Left kidney (tissue), 8 donors: ENCODE data around the gene CDK10. TPM values are rescaled to one million over a fixed set of nuclear protein-coding genes. Genes with fewer than 3 reads are reported as not detected.

Experiments
- DNase-seq: peaks from one replicate; pipeline ENCODE4 v3.0.0-alpha.2; 2013
- long read RNA-seq, 8 donors: transcript quantifications; one replicate each; lab custom pipeline, GENCODE V29; 2026
- polyA plus RNA-seq: library from polyadenylated mRNA; unstranded; fragments of 120-200 nt; gene quantifications from one replicate; pipeline ENCODE4 v1.2.1, GENCODE V29; 2013; ENCODE audit not compliant: insufficient read length

CDK10 gene, protein sequence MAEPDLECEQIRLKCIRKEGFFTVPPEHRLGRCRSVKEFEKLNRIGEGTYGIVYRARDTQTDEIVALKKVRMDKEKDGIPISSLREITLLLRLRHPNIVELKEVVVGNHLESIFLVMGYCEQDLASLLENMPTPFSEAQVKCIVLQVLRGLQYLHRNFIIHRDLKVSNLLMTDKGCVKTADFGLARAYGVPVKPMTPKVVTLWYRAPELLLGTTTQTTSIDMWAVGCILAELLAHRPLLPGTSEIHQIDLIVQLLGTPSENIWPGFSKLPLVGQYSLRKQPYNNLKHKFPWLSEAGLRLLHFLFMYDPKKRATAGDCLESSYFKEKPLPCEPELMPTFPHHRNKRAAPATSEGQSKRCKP
- polyA plus RNA-seq, result 122 TPM
- long read RNA-seq, donor 1, partial matches to known transcripts, result 0 of 5 reads
- long read RNA-seq, donor 1, other reads (novel, unspliced or antisense), result 0 of 5 reads
- long read RNA-seq, donor 2, partial matches to known transcripts, result 0 of 3 reads
- long read RNA-seq, donor 2, other reads (novel, unspliced or antisense), result 0 of 3 reads
- long read RNA-seq, donor 3, partial matches to known transcripts, result 0 of 4 reads
- long read RNA-seq, donor 3, other reads (novel, unspliced or antisense), result 0 of 4 reads
- long read RNA-seq, donor 4, result 0 reads
- long read RNA-seq, donor 5, transcript CDK10-212 (12 exons, 1,376 nt), result major isoform, 5 of 22 reads
- long read RNA-seq, donor 5, transcript CDK10-202 (13 exons, 1,798 nt), result major isoform, 5 of 22 reads
- long read RNA-seq, donor 5, partial matches to known transcripts, result 5 of 22 reads
- long read RNA-seq, donor 5, other reads (novel, unspliced or antisense), result 5 of 22 reads
- long read RNA-seq, donor 6, partial matches to known transcripts, result 28 of 36 reads
- long read RNA-seq, donor 6, other reads (novel, unspliced or antisense), result 0 of 36 reads
- long read RNA-seq, donor 7, transcript CDK10-202 (13 exons, 1,798 nt), result major isoform, 5 of 20 reads
- long read RNA-seq, donor 7, partial matches to known transcripts, result 6 of 20 reads
- long read RNA-seq, donor 7, other reads (novel, unspliced or antisense), result 5 of 20 reads
- long read RNA-seq, donor 8, partial matches to known transcripts, result 0 of 4 reads
- long read RNA-seq, donor 8, other reads (novel, unspliced or antisense), result 0 of 4 reads

DNA sequence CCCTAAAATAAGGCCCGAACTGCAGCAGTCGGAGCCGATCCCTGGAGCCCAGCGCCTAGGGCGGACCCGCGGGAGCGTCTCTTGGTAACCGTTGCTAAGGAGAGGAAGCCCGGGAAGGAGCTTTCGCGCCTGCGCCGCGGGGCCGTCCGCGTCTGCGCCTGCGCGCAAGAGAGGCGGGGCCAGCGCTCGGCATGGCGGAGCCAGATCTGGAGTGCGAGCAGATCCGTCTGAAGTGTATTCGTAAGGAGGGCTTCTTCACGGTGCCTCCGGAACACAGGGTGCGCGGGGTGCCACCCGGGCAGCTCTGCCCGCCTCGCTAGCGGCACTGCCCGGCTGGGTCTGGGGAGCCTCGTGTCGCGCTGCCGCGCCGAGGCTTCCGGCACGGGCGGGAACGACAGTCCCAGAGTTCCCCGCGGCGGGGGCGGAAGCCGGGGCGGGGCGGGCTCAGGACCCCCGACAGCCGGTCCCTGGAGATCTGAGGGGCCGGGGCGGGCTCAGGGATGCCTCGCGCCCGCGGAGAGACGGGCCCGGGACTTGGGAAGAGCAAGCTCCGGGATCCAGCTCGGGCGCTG lies at the start of gene CDK10:
Gene CDK10, plus strand, starts transcription at position 170 of the 572 bp plus-strand sequence. Its CDS starts 22 bp downstream, at position 192.
- DNase-seq, result peak; percentile 87

DNA sequence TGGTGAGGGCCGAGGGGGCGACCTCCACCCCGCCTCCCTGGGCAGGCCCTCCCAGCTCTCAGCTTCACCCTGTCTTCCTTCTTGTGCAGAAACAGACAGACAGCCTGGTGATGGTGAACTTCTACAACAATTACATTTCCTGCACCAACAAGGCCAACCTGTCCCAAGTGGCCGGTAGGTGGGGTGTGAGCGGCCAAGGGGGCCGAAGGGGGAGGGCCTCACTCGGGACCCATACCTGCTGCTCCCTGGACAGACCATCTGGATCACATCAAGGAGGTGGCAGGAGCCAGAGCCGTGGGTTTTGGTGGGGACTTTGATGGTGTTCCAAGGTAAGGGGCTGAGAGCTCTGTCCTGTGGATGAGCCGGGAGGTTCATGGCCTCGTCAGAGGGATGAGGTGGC lies 49.1 kb upstream of the CDK10 start:
- no peak for DNase-seq

DNA sequence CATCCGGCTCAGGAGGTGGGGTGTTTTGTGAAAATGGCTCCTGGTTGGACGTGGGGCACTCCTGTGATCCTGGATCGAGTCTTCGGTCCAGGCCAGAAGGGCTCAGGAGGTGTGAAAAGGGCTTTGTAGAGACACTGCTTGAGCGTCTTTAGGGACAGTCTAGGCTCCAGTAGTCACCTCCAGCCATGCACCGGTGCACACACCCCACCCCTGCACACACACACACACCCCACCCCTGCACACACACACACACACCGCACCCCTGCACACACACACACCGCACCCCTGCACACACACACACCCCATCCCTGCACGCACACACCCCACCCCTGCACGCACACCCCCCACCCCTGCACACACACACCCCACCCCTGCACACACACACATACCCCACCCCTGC lies 48.0 kb upstream of the CDK10 start:
- no peak for DNase-seq

DNA sequence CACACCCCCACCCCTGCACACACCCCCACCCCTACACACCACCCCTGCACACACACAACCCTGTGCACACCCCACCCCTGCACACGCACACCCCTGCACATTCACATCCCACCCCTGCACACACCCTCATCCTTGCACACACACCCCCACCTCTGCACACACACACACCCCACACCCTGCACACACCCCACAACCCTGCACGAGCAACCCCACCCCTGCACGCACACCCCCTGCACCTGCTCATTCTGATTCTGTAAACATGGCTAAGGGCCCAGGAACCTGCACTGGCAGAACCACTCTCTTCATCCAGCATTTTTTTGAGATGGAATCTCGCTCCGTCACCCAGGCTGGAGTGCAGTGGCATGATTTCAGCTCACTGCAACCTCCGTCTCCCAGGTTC lies 47.1 kb upstream of the CDK10 start:
- no peak for DNase-seq

DNA sequence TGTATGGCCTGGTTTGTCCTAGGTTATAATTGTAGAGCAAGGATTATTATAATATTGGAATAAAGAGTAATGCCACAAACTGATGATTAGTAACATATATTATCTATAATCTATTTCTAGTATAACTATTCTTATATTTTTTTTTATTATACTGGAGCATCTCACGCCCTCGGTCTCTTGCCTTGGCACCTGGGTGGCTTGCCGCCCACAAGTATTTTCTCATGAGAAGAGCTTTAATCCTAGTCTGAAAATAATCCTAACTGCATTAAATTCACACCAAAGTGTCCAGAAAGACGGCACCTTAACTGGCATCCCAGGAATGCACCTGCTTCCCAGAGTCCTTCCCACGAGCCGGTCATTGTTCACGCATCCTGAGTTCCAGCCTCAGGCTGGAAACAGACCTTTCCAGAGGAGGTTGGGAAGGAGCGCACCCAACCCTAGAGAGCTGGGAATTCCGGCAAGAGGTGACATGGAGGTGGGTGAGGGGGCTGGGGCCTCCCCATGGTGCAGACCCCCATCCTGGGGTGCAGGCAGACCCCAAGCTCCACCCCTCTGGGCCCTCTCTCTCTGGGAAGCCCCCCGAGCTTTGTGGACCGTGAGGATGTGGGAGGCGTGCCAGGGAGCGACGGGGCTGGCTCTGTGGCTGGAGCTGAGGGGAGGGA lies 44.9 kb upstream of the CDK10 start:
- no peak for DNase-seq

DNA sequence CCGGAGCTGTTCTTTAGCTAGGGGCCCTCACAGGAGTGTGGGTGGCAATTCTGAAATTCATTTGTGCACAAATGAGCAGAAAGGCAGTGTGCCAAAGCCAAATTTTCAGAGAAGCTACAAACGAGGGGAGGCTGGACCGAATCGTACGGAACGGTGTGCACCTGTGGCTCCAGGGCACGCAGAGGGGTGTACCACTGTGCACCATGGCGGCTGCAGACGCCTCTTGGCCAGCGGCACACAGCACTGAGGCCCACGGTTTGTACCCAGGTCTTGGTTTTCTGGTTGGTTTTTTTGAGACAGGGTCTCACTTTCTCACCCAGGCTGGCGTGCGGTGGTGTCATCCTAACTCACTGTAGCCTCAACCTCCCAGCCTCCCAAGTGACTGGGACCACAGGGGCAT lies 43.9 kb upstream of the CDK10 start:
- no peak for DNase-seq

DNA sequence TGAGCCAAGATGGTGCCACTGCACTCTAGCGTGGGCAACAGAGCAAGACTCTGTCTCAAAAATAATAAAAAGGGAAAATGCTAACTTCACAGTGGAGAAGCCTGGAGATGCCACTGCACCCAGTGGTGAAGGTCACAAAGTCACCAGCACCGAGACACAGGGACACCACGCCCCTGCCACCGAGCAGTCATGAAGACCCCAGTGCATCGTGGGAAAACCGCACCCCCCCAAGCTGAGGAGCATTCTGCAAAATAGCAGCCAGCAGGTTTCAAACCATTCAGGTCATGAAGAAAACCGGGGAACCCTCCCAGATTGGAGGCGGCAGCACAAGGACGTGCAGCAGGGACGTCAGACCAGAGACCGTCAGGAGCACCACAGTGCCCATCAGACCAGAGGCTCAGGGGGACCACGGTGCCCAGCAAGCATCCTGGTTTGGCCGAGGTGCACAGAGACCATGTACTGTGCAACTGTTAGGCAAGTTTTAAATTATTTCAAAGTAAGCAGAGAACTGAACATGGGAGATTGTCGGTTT lies 42.7 kb upstream of the CDK10 start:
- DNase-seq, result no peak

DNA sequence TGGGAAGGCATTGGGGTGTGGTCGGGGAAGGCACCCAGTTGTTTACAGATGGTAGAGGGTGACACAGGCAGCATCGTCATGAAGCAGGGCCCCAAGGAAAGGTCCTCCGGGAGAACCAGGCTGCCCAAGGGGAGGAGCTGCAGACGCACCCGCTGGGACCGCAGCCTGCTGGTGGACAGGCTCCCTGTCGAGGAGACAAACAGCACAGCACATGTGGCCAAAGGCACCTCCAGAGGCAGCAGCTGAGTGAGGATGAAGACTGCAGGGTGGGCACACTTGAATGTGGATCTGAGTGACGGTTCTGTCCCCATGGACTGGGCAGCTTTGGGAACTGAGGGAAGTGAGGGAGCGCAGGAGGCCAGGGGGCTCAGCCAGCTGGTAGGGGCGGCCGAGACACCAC lies 41.4 kb upstream of the CDK10 start:
- no peak for DNase-seq

DNA sequence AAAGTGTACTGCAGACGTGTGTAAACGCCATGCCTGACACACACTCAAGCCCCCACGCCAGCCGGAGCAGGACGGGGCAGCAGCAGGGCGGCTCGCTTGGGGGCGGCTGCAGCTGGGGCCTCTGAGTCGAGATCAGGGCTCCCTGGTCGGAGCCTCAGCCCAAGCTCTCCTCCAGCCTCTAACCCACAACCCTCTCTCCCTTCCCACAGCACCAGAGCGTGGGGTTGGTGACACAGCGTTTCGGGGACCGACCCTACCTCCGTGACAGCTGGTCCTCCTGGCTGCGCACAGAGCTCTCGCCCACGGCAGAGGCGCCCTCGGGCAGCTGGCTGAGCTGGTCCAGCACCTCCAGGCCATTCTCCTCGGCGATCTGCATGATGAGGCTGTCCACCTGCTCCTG lies 40.2 kb upstream of the CDK10 start:
- DNase-seq, result no peak

DNA sequence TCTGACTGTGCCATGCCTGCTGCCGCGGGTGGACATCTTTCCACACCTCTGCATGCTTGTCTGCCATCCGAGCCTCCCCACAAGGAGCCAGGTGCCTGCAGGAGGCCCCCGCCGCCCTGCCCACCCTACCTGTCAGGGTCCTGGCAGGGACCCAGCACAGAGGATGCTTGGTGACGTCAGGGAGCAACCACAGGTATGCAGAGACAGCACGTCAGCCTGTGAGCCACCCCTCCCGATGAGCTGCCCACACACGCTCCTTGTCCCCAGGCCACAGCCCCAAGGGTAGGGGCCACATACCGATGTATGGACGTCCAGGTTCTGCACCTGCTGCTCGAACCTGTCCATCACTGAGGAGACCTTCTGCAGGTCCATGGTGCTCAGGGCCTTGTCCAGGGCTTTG lies 39.6 kb upstream of the CDK10 start:
- no peak for DNase-seq

DNA sequence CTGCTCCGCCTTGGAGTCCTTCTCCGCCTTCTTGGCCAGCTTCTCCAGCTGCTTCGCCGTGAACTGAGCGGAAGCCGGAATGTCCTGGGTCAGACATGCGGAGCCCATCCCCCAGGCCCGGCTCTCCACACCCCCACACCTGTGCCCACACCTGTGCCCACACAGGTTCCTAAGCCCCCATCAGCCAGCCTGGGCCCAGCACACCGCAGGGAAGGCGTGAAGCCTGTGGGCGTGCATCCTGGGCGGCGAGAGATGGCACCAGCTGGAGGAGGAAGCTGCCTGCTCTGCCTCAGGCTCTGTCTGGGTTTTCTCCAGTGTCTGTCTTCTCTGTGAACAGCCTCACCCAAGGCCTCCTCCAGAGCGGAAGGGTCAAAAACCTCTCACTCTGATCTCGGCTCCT lies 34.9 kb upstream of the CDK10 start:
- DNase-seq, result no peak

DNA sequence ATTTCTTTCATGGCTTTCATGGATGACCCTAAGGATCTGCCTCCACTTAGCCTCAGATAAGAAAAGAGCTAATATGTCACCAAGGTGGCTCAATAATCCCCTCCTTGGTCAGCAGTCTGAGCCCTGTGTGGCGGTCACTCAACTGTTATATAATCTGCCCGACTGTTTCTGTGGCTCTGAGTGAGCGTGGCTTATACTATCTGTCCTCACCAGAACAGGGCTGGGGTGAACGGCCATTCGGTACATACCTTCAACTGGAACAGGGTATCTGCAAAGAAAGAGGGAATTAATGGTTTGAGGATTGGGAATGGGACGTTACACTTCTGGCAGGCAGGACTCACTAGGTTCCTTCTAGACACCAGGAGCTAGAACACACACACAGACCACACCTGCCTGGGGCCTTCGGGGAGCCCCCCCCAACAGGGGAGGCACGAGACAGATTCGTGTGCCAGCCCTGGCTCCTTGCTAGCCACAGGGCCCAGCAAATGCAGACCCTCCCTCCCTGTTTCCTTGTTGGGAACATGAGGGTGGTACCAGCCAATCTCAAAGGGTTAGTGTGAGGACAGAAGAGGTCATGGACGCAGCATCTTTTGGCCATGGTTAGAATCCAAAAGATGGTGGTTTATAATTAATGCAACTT lies 32.7 kb upstream of the CDK10 start:
- DNase-seq, result no peak

DNA sequence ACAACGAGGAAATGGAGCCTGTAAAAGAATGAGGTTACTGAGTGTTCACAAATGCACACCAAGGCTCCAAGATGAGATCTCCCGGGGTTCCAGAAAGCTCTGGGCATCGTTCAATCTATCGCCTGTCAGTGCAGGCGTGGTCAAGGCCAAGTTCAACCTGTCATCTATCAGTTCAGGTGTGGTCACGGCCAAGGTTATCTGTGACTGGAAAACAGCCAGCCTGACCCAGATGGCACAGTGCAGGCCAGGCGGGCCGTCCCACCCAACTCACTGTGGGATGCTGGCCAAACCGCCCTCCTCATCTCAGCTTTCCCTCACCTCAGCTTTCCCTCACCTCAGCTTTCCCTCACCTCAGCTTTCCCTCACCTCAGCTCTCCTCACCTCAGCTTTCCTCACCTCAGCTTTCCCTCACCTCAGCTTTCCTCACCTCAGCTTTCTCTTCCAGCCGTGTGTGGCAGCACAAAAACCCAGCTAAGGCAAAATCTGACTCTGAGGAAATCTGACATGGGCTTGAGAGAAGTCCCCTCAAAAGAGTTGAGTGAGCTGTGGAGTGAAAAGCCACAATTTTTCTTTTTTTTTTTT lies 31.3 kb upstream of the CDK10 start:
- DNase-seq, result no peak

DNA sequence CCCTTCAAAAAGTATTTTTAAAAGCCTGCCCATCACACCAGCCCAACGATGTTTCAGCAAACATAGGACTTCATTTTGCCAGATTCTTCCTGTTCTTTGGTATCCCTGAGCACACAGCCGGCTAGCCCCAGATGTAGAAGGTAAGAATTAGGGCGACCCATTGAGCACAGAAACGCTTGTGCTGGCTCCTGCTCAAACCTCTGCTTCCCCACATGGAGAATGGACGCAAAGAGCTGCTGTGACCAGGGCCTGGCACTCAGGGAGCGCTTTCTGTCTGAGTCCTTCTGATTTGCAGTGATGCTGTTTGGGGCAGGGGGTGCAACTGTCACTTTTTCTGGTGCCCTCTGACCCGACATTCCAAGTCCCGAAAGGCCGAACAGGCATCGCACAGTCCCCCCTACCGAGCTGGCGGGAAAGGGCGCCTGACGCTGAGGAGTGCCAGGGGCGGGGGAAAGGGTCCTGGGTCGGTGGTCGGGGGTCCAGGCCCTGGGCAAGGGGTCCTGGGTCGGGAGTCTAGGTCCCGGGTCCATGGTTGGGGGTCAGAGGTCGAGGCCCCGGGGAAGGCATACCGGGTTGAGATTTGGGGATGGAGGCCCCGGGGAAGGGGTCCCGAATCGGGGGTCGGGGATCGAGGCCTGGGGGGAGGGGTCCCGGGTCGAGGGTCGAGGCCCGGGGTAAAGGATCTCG lies 29.9 kb upstream of the CDK10 start:
- no peak for DNase-seq

DNA sequence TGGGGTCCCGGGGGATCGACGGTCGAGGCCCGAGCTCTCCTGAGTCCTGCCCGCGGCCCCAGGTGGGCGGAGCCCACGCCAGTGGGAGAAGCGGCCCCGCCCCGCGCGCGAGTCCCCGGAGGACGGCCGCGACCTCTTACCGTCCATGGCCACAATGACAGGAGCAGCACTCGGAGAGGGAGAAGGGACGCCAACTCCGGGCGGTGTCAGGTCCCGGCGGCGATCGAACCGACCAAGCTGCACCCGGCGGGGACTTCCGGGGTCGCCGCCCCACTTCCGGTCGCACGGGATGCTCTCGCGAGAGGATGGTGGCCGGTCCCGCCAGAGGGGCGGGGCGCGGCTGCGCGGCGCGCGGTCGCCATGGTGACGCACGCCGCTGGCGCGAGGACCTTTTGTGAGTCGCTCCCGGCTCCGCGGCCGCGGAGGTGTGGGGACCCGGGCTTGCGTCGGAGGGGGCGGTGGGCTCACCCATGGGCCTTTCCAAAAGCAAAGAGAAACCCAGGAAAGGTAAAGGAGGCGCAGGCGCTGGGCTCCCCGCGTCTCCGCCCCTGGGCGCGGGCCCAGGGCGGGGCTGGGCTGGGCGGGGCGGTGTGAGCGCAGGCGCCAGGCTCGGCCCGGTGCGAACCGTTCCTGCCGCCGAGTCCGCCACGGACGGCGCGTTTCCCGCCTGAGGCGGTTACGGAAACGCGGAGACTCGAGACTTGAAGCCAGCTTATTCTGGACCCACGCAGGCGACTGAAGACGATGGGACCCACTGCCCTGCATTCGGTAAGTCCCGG lies 28.9 kb upstream of the CDK10 start, which contains the start of the genes CHMP1A and SPATA33:
Gene CHMP1A, minus strand, starts transcription at position 267 of the 779 bp plus-strand sequence. Its CDS starts 120 bp downstream, at position 147.
Gene SPATA33, plus strand, starts transcription at position 395 of the 779 bp plus-strand sequence. Its CDS starts 76 bp downstream, at position 471.
- DNase-seq, result peak; percentile 87

DNA sequence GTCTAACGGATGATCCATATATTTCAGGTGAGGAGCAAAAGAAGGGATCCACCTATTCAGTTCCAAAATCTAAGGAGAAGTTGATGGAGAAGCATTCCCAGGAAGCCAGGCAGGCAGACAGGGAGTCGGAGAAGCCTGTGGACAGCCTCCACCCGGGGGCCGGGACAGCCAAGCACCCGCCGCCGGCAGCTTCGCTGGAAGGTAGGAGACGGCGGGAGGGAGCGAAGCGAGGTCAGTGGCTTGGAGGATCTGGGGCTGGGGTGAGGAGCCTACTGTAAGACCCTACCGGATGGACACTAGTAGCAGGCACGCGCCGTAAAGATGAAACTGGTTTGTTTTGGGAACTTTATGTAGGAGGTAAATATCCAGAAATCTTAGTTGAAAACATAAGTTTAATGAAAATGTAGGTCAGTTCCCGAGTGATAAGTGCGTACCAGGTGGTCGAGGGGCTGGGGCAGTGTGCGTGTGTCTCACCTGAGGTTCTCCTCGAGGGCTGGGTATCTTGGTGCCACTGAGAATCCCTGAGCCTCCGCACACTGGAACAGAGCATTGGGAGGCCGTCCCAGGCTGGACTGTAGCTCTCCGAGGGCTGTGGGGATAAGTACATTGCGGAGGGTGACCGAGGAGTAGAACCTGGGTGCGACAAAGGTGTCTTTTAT lies 28.1 kb upstream of the CDK10 start:
- DNase-seq, result no peak

DNA sequence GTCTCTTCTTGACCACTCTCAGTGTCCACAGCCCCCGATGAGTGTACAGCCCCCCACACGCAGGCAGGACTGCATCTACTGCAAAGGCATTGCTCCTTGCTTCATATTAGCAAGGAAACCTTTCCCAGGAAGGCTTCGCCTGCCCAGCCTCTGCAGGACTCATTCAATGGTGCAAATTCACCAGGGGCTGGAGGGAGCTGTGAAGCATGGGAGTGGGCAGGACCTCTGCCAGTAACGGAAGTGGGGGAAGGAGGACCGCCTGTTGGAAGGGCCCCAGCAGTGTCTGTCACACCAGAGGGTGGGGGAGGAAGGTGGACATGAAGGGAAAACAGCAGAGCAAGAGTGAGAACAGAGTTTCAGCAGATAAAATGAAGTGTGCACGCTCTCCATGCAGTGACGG lies 26.3 kb upstream of the CDK10 start:
- DNase-seq, result no peak

DNA sequence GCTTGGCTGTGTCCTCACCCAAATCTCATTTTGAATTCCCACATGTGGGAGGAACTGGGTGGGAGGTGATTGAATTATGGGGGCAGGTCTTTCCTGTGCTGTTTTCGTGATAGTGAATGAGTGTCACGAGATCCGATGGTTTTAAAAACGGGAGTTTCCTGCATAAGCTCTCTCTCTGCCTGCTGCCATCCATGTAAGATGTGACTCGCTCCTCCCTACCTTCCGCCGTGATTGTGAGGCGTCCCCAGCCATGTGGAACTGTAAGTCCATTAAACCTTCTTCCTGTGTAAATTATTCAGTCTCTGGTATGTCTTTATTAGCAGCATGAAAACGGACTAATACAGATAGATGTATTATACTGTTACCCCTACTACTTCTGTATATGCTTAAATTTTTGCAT lies 25.3 kb upstream of the CDK10 start:
- DNase-seq, result no peak
